Stimulated activated CD4-positive, alpha-beta T cell treated with anti-CD3 and anti-CD28 coated beads, TNF-alpha, amount 100 ng/mL, for 4 hours (primary cell): ENCODE data around the gene MS4A18.
A peak's percentile ranks its signal among the peaks of the same experiment; 100 is the strongest.

Experiments
- DNase-seq, 3 experiments: peaks; one replicate each; pipeline ENCODE4 v3.0.0-alpha.2; 2020; ENCODE audit warnings: low read depth in 3 of 3

Gene MS4A18

GRCh38 chr11:60767388-60767811 is 42.9 kb downstream of the MS4A18 start:
- DNase-seq, result no peak

DNA sequence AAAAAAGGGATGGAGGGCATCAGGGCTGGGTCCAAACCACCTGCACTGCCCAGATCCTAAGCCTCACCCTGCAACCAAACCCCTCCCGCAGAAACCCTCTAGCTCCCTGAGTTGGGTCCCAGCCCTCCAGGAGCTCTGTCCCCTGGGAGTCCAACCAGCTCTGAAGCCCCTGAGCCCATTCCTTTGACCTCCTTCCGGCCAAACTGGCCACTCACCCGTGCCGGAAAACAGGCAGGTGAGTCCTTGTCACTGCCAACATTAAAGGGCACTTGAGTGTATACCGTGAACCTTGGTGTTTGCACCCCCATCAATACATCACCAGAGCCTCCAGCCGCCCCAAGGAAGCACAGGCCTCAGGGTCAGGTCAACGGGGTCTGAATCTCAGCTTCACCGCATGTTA is 43.7 kb downstream of the MS4A18 start:
- DNase-seq, result no peak

GRCh38 chr11:60769273-60769672 is 44.8 kb downstream of the MS4A18 start:
- no peak for DNase-seq

GRCh38 chr11:60769811-60770210 is 45.3 kb downstream of the MS4A18 start:
- no peak for DNase-seq

GRCh38 chr11:60771146-60771545 is 46.6 kb downstream of the MS4A18 start:
- no peak for DNase-seq

GRCh38 chr11:60771879-60772525 is 47.5 kb downstream of the MS4A18 start:
- no peak for DNase-seq

GRCh38 chr11:60772666-60773065 is 48.1 kb downstream of the MS4A18 start:
- no peak for DNase-seq

GRCh38 chr11:60774726-60775125 is 50.2 kb downstream of the MS4A18 start:
- DNase-seq, result no peak

DNA sequence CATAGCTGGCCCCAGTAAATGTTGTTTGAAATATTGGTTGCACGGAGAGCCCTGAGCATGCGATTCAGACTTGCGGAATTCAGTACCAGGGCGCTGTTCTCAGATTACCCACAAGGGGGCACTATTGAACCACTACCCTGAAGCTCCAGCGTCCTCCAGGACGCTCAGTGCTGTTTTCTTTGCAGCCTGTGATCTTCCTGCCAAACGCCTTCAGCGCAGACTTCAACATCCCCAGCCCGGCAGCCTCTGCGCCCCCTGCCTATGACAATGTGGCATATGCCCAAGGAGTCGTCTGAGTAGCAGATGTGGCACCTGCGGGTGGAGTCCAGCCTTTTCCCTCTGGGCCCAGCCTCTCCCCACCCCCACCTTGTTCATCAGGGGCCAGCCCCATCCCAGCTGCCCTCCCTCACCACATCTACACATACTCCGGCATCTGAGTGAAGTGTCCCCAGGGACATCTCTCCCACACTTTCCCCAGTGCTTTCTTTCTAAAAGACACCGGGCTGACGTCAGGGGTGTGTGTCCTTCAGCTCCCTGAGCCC is 51.0 kb downstream of the MS4A18 start:
- peak; percentile 61 to 70 (median 65) for DNase-seq

GRCh38 chr11:60776167-60776566 is 51.6 kb downstream of the MS4A18 start:
- no peak for DNase-seq

DNA sequence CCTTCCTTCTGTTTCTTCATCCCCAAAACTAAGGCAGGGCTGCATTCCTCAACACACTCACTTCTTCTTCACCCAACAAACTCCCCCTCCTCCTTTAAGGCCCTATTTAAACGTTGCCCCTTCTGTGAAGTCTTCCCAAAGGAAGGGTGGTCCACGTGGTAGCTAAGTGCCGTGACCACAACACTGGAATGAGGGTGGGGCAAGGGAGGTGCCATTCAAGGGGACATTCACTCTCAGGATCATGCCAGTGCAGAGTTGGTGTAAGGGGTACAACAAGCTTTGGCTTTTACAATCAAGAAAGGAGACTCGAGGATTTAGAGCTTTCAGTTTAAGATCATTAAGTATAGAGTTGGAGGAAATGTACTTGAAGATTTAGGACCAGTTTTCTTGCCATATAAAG is 52.6 kb downstream of the MS4A18 start:
- DNase-seq, result no peak

GRCh38 chr11:60777572-60777971 is 53.1 kb downstream of the MS4A18 start:
- DNase-seq, result no peak

GRCh38 chr11:60780065-60780464 is 55.5 kb downstream of the MS4A18 start:
- no peak for DNase-seq

DNA sequence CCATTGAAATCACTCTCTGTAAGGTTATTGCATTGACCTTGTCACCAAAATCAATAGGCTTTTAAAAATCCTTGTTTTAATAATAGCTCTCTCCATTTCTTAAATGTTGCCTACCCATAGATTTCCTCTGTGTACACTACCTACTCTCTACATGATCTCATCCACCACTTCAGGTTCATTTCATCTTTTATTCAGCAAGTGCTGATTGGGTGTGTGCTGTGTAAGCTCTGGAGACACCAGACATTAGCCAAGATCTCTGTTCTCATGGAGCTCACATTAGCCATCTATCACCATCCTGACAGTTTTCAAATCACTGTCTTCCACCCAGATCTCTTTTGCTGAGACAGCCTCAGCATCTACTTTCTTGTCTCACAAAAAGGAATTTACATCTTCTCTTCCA is 56.3 kb downstream of the MS4A18 start:
- no peak for DNase-seq

- no peak for DNase-seq
These were observed 56.9 kb downstream of the MS4A18 start for GRCh38 chr11:60781286-60781980.

DNA sequence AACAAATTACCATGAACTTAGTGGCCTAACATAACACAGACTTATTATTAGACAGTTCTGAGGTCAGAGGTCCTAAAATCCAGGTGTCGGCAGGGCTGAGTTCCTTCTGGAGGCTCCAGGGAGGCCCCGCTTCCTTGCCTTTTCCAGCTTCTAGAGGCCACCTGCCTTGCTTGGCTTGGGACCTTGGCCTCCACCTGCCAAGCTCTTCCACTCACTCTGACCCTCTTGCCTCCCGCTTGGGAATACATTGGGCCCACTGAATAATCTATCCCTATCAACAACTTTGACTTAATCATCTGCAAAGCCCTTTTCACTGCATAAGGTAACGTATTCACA is 57.4 kb downstream of the MS4A18 start:
- DNase-seq, result no peak

GRCh38 chr11:60782393-60783140 is 58.0 kb downstream of the MS4A18 start:
- DNase-seq, result no peak

DNA sequence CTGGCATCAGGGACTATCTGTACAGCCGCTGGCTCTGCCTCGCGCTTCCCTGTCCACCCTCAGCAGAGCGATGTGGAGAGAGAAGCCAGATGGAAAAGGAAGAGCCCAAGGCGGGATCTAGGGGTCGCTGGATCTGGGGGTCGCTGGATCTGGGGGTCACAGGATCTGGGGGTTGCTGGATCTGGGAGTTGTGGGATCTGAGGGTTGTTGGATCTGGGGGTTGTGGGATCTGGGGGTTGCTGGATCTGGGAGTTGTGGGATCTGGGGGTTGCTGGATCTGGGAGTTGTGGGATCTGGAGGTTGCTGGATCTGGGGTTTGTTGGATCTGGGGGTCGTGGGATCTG is 58.6 kb downstream of the MS4A18 start:
- DNase-seq, result no peak

DNA sequence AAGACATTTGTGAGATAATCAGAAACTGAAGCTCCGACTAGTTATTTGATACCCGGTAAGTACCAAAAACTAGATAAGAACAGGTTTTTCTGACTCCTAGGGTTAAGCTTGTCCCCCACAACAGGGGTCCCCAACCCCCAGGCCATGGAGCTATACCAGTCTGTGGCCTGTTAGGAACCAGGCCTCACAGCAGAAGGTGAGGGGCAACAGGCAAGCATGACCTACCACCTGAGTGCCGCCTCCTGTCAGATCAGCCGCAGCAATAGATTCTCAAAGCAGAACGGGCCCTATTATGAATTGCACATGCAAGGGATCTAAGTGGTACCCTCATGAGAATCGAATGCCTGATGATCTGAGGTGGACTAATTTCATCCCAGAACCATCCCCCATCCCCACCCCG is 59.4 kb downstream of the MS4A18 start:
- DNase-seq, result no peak

DNA sequence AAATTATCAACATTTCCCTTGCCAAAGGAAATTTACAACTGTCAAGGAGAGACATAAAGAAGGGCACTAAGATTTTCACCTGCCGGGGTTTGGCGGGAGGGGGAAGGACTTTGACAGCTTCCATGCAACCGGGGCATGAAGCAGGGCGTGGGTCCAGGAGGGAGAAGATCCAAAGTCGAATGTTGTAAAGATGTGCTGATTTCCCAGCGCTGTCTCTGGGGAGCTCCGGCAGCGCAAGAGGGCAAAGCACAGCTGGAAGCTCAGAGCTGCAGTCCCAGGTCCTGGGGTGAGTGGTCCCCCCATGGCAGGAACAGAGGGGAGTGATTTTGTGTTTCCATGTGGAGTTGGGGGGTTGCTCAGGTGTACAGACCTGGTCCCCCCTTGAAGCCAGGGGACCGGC is 60.6 kb downstream of the MS4A18 start, which contains the start of gene MS4A10:
Gene MS4A10 (plus strand): TSS at position 198 of the 400 bp plus-strand sequence. CDS start 5,003 bp downstream, outside the sequence.
- DNase-seq, result no peak

DNA sequence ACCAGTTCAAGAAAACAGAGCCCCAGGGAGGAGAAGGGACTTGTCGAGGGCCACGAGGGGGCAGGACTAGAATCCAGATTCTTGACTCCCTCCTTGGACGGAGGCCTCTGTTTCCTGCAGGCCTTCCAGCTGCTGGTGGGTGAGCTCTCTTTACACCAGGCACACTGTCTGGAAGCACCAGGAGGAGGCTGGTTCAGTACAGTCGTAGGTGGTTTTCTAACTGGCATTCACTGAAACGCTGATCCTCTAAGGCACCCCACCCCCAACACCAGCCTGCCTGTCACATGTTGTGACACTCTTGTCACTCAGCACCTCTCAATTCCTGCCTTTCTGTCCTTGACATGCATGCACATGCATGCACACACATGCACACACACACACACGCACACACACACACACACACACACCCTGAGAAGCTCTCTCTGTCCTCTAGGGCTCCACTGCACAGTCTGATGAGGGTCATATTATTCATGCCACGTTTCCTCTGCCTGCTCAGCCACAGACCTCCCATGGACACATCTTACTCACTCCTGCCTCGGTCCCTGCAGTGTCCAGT is 61.4 kb downstream of the MS4A18 start:
- no peak for DNase-seq

GRCh38 chr11:60786811-60787567 is 62.5 kb downstream of the MS4A18 start:
- no peak for DNase-seq
